GM13976 (cell line): ENCODE data around the gene C2orf76.
A peak's percentile ranks its signal among the peaks of the same experiment; 100 is the strongest.

Experiments
- DNase-seq: peaks from one replicate; pipeline ENCODE4 v3.0.0; 2012; ENCODE audit warnings: low spot score
- in situ Hi-C: fragments of 300-500 bp; cut with MboI; formaldehyde crosslinking; loops from one replicate; pipeline ENCODE4 v1.12.0; 2022; ENCODE audit warnings: low sequenced_read_pairs, mixed read lengths, inconsistent platforms; ENCODE audit not compliant: unreplicated experiment
- TF ChIP-seq, protein P1 (sequence below): IDR thresholded peaks from 2 replicates; pipeline ENCODE4 v1.5.1; 2012; ENCODE audit warnings: borderline replicate concordance, mild to moderate bottlenecking; ENCODE audit not compliant: insufficient read depth; ENCODE audit errors: extremely low read depth, missing control alignments, control extremely low read depth

The C2orf76 gene

DNA sequence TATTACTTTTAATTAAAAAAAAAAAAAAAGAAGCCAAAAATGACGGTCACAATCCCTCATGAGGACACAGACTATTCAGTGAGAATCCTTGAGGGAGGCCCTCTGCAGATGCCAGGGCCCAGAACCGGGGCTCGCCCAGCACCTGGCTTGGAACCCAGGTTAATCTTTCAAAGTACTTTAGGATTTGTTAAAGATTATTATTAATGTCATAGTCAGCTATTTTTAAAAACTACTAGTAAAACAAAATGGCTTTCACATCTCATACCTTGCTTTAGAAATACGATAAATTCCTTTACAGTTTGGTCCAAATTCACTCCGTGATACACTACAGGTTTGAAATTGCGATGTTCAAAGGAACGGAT is 27.1 kb downstream of the C2orf76 start:
- no peak for DNase-seq
- TF ChIP-seq, protein P1, sequence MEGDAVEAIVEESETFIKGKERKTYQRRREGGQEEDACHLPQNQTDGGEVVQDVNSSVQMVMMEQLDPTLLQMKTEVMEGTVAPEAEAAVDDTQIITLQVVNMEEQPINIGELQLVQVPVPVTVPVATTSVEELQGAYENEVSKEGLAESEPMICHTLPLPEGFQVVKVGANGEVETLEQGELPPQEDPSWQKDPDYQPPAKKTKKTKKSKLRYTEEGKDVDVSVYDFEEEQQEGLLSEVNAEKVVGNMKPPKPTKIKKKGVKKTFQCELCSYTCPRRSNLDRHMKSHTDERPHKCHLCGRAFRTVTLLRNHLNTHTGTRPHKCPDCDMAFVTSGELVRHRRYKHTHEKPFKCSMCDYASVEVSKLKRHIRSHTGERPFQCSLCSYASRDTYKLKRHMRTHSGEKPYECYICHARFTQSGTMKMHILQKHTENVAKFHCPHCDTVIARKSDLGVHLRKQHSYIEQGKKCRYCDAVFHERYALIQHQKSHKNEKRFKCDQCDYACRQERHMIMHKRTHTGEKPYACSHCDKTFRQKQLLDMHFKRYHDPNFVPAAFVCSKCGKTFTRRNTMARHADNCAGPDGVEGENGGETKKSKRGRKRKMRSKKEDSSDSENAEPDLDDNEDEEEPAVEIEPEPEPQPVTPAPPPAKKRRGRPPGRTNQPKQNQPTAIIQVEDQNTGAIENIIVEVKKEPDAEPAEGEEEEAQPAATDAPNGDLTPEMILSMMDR: no peak
- in situ Hi-C loops: no loop called here

DNA sequence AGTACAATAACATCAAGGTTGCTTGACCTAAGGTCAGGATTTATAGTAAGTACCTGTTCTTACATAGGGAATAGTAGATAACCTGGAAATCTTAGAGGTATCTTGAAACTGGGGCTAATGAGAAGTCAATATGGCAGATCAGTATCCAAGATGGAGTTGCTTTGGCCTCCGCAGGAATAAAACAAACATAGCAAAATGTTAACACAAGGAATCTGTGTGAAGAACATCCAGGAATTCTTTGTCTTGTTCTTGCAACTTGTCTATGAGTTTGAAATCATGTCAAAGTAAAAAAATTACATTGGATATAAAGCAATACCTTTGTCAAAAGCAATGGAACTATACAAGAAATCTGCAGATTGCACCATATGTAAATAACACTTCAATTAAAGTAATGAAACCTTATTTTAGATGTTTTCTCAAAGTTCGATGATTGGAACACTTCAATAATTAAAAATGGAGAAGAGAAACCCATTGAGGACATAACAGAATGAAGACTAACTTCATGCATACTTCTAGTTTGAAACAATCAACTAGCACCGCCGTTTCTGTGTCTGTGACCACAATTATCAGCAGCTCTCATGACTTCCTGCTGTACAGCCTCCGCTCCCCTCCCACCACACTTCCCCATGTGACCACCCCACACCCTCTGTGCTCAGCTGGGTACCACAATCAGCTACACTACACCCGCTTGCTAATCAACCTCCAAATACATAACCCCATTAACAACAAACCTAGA is 27.6 kb downstream of the C2orf76 start:
- in situ Hi-C loops: no loop called here
- DNase-seq: peak; percentile 72
- TF ChIP-seq, protein P1: no peak

DNA sequence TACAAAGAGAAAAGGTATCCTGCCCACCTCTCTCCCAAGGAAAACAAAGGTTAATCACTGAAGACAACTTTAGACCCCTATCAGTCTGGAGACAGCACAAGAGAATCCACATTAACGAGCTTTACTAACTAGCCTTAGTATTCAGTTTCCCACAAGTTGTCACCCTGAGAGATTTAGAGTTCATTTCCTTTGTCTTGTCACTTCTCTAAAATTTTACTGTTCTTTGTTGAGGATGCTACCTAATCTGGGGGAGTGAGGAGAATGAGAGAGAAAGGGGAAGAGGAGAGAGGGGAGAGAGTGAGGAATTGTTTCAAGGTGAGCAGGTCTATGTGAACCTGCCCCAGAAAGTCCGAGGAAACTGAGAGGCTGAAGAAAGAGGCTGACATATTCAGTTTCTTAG is 28.4 kb downstream of the C2orf76 start:
- TF ChIP-seq, protein P1: no peak
- DNase-seq: no peak
- in situ Hi-C loops: no loop called here

DNA sequence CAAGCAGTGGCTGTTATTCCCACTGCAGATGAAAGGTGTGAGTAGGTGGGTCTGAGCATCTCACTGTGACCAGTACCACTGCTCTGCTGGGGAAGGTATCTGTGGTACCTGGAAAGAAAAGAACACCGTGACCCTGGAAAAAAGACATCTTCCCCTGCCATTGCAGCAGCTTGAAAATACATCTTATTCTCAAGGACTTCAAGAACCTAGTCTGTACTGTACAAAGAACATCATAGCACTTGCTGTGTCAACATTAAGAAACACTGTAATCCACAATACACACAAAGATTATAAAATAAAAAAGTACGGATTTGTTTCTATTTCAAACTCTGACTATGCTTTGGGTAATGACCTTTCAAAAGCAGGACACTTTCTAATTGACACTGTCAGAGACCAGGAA is 28.9 kb downstream of the C2orf76 start:
- TF ChIP-seq, protein P1: no peak
- in situ Hi-C loops: no loop called here
- no peak for DNase-seq

DNA sequence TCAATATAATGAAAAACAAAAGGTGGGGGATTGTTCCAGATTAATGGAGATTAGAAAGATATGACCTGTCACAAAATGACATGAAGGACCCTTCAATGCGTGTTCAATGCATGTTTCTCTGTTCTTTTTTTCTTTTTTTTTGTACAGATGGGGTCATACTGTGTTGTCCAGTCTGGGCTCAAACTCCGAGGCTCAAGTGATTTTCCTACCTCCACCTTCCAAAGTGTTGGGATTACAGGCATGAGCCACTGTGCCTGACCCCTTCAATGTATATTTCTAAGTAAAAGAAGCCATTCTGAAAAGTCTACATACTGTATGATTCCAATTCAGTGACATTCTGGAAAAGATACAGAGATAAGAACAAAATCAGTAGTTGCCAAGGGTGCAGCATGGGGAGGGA is 32.8 kb downstream of the C2orf76 start:
- DNase-seq: no peak
- TF ChIP-seq, protein P1: no peak
- in situ Hi-C loops: no loop called here

DNA sequence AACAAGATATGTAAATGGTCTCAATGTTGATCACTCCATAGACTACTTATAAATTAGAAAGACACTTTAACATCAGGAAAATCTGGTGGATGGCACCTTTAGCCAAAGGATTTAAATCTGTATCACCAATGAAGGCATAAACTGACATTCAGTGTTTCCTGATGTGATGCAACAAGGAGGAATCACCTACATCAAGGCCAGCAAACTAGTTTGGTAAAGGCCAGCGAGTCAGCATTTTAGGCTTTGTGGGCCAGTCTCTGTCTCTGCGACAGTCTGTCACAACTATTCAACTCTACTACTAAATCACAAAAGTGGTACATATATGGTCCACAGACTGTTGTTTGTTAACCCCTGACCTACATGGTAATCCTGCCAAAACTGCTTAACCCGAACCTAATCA is 33.3 kb downstream of the C2orf76 start:
- in situ Hi-C loops: no loop called here
- no peak for DNase-seq
- TF ChIP-seq, protein P1: no peak
